Activated naive CD4-positive, alpha-beta T cell treated with anti-CD3 and anti-CD28 coated beads, Interleukin-2, amount 50 U/mL, for 24 hours (primary cell): ENCODE measurements around the gene PGK1.
"Not testable (repeated sequence)": the region's sequence is repeated elsewhere in the genome, so short reads cannot be mapped to it uniquely, and the experiment has no call there.

Source experiments
- H3K27ac Mint-ChIP-seq: one replicate; pipeline ENCODE4 v1.8.0; 2021; ENCODE audit warnings: mild to moderate bottlenecking, mixed read lengths
- H3K27me3 Mint-ChIP-seq: one replicate; pipeline ENCODE4 v1.8.0; 2021; ENCODE audit warnings: mixed read lengths
- H3K36me3 Mint-ChIP-seq: one replicate; pipeline ENCODE4 v1.8.0; 2021; ENCODE audit warnings: mixed read lengths
- H3K4me1 Mint-ChIP-seq: one replicate; pipeline ENCODE4 v1.8.0; 2021; ENCODE audit warnings: mixed read lengths
- H3K4me3 Mint-ChIP-seq: one replicate; pipeline ENCODE4 v1.8.0; 2021; ENCODE audit warnings: mild to moderate bottlenecking, mixed read lengths
- H3K9me3 Mint-ChIP-seq: one replicate; pipeline ENCODE4 v1.8.0; 2021; ENCODE audit warnings: mixed read lengths

The PGK1 gene

DNA sequence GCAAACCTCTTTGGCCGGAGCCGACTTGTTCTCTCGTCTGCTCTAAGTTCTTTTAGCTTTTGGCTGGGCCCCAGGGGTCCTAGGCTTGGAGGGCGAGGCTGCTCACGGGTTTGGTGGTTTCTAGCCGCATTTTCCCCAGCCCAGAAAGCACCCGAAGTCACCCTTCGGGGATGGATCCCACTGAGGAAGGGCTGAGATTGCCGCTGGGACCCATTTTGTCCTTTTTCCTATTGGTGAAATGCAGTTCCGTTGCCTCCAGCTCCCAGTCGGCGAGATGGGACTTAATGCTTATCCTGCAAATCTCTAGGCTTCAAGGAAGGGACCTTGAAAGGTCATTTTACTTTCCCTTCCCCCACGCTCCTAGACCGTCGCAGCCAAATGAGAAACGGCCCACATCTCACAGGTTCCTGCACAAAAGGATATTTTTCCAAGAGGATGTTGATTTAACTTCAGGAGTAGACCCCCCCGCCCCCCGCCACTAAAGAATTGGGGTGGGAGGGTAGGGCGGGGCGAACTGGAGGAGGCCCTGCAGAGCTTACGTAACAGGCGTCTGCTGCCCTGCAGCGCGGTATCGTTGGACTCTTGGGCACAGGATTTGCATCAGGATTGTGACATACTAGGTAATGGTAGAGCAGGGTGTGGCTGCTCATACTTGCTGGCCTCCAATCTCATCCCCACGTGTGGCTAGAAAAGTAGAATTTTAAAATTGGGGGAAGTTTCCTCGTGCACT is 564 bp downstream of the PGK1 start:
- peaks cover 18% of the 10 kb centered on the region for H3K36me3 Mint-ChIP-seq
- H3K4me3 Mint-ChIP-seq: peak overlapping the region; percentile 92
- peak overlapping the region; percentile 85 for H3K27ac Mint-ChIP-seq
- peaks cover 37% of the 10 kb centered on the region for H3K4me1 Mint-ChIP-seq
- no peaks in the 10 kb centered on the region for H3K27me3 Mint-ChIP-seq
- no peaks in the 10 kb centered on the region for H3K9me3 Mint-ChIP-seq

DNA sequence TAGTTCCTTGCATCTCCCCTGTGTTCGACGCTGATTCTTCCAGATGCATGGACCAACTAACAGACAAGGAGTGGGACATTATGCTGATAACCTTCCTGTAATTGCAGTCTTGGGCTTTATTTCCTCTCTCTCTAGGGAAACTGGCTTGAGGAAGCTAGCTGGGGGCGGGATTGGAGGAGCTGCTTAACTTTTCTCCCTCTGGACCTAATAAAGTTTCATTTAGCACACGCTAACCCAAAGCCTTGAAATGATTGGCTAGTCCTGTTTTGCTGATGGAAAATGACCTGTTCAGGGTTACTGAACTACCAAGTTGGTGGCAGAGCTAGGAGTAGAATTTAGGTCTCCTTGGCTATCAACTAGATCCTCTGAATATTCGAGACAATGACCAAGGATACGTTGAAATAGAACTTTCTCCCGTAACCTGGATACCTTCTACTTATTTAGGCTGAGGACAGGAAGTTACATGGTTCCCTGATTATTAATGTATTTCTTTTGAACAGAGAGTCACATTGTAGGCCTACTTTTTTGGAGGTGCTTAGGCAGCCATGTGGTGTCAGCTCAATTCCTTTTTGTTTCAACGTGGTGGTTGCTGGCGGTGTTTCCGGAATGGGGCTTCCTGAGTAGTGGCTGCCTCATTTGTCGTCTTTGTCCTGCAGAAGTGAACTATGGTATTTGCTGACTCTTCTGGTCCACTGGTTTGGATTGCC is 2.0 kb downstream of the PGK1 start:
- Mint-ChIP-seq H3K4me1 (peaks cover 40% of the 10 kb centered on the region), H3K4me3 (peak overlapping the region; percentile 92), H3K27ac (peak overlapping the region; percentile 81), H3K36me3 (peaks cover 19% of the 10 kb centered on the region), H3K9me3 (no peaks in the 10 kb centered on the region), H3K27me3 (no peaks in the 10 kb centered on the region)

DNA sequence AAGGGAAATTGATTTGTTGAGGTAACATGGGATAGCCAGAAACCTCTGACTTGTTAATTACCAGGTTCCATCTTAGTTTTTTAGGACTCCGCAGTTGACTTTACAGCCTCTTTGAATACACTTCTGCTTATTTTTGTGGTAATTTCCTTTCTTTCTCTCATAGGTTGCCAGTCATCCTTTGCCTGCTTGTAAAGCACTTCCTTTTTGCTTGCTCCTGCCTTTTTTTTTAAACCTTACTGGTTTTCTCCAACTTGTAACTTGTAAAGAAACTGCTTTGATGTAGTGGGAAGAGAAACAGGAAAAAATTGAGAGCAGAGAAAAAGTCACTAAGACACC is 2.6 kb downstream of the PGK1 start:
- Mint-ChIP-seq H3K4me3 (peak overlapping the region; percentile 92), H3K9me3 (no peaks in the 10 kb centered on the region), H3K27me3 (no peaks in the 10 kb centered on the region), H3K36me3 (peaks cover 21% of the 10 kb centered on the region), H3K27ac (peak overlapping the region; percentile 81), H3K4me1 (peaks cover 45% of the 10 kb centered on the region)

DNA sequence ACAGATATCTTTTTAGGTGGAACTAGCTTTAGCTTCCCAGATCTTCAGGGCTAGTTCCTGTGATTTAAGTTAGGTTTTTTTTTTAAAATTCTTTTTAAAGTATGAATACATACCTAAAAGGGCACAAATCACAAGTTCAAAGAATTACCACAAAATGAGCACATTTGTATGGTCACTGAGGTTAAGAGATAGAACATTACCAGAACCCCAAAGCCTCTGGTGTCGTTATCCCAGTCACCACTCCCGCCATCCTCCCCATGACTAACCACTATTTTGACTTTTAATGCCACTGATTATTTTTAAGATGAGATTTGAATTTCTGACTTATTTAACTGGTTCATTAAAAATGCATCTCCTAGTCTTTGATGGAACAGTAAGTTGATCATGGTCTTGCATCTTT is 5.4 kb downstream of the PGK1 start:
- Mint-ChIP-seq H3K9me3 (no peaks in the 10 kb centered on the region), H3K36me3 (peaks cover 23% of the 10 kb centered on the region), H3K4me3 (peak overlapping the region; percentile 92), H3K27ac (peak overlapping the region; percentile 70), H3K27me3 (no peaks in the 10 kb centered on the region), H3K4me1 (peaks cover 55% of the 10 kb centered on the region)

DNA sequence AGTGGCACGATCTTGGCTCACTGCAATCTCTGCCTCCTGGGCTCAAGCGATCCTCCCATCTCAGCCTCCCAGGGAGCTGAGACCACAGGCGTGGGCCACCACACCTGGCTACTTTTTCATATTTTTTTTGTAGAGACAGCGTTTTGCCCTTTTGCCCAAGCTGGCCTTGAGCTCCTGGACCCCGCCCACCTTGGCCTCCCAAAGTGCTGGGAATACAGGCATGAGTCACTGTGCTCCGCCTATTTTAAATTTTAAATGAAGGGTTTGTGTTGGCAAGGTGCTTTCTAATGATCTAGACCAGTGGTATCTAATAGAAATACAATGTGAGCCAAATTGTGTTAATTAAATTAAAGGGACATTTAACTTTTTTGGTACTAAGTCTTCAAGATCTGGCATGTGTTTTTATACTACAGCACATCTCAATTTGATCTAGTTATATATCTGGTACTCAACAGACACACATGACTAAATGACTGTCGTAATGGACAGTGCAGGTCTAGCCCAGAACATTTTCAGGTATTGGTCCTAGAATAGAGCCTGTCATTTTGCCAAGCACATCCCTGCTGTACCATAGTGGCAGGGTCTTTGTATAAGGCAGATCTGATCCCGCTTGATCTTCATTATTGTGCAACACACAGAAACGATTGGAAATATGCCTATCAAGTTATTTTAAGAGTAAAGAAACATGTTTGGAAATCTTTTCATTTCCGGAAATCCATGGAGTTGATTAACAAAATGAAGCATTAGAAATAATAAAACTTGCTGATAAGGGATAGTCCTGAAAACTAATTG is 7.3 kb downstream of the PGK1 start:
- H3K27ac Mint-ChIP-seq: peak overlapping the region; percentile 17
- H3K27me3 Mint-ChIP-seq: no peaks in the 10 kb centered on the region
- H3K36me3 Mint-ChIP-seq: peaks cover 15% of the 10 kb centered on the region
- H3K4me1 Mint-ChIP-seq: peaks cover 68% of the 10 kb centered on the region
- peak overlapping the region; percentile 4 for H3K4me3 Mint-ChIP-seq
- no peaks in the 10 kb centered on the region for H3K9me3 Mint-ChIP-seq

DNA sequence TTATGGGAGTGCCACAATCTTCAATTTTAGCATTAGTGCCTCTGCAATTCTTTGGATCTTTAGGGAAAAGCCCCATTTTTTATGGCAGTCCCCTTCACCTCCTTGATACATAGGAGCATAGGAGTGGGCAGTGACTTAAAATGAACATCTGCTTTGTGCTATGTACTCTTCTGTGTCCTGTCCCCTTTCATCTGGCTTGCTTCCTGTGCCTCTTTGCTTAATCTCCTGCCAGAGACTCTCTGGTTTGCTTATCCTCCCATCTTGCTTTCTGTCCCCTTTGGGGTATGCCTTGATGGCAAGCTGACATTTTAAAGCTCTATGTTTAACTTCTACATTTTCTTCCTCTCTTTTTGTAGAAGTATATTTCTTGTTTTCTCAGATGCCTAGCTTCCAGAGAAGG is 12.3 kb downstream of the PGK1 start:
- Mint-ChIP-seq H3K9me3 (no peaks in the 10 kb centered on the region), H3K4me3 (no peak overlapping the region), H3K36me3 (peaks cover 13% of the 10 kb centered on the region), H3K27me3 (no peaks in the 10 kb centered on the region), H3K27ac (peak overlapping the region; percentile 70), H3K4me1 (peaks cover 70% of the 10 kb centered on the region)

DNA sequence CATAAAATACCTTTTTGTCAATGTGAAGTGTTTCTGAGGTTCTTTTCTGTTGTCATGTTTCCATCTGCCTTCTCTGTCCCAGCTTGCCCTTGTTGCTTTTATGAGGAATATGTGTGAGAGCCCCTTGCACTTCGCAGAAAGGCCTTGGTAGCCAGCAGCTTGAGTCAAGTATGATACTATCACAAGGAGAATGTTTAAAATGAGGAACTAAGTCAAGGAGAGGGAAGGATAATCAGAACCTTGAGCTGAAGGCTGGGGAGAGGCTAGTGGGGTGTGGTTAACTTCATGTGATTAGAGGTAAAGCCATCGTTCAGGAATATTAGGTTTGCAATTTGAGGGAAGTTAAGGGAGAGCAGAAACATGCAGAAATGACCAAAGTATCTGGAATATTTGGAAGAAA is 12.7 kb downstream of the PGK1 start:
- Mint-ChIP-seq H3K27ac (peak overlapping the region; percentile 70), H3K9me3 (no peaks in the 10 kb centered on the region), H3K27me3 (no peaks in the 10 kb centered on the region), H3K4me1 (peaks cover 69% of the 10 kb centered on the region), H3K4me3 (no peak overlapping the region), H3K36me3 (peaks cover 11% of the 10 kb centered on the region)

DNA sequence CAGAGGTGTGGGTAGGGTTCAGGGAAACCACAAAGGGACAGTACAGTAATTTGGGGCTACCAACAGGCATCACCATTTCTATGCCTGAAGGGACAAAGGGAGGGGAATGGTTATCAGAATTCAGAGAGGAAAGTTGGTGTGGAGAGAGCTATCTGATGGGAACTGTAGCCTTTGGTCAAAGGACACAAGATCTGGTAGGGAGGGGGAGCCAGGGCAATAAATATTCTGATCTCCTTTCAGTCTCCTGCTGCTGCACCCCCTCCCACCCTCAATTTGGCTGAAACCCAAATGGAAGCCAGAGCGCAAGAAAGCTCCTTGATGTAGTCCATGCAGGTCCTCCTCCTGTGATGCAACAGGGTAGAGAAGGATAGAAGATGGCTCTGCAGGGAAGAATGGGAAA is 14.6 kb downstream of the PGK1 start:
- H3K36me3 Mint-ChIP-seq: peaks cover 10% of the 10 kb centered on the region
- H3K4me3 Mint-ChIP-seq: no peak overlapping the region
- H3K27me3 Mint-ChIP-seq: no peaks in the 10 kb centered on the region
- H3K27ac Mint-ChIP-seq: peak overlapping the region; percentile 59
- peaks cover 67% of the 10 kb centered on the region for H3K4me1 Mint-ChIP-seq
- H3K9me3 Mint-ChIP-seq: no peaks in the 10 kb centered on the region

DNA sequence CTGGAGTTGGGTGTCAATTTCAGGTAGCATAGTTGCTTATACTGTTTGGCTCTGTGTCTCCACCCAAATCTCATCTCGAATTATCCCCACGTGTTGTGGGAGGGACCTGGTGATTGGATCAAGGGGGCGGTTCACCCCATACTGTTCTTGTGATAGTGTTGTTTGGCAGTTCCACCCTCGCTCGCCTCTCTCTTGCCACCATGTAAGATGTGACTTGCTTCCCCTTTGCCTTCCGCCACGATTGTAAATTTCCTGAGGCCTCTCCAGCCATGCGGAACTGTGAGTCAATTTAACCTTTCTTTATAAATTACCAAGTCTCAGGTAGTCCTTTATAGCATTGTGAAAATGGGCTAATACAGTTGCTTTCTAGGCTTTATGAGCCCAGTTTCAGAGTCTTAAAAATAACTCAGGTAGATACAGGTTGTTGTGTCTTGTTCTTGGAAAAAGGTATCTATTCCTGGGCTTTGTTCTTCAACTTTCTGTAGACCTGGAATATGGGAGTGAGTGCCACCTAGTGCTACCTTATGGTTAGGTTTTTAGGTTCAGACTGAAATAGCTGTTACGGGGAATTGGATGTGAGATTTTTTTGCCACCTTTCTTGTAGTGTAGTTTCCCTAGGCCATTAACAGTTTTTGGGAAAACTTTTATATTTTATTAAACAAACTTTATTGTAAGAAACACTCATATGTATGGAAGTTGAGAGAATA is 15.6 kb downstream of the PGK1 start:
- H3K36me3 Mint-ChIP-seq: peaks cover 13% of the 10 kb centered on the region
- no peaks in the 10 kb centered on the region for H3K9me3 Mint-ChIP-seq
- peak overlapping the region; percentile 52 for H3K27ac Mint-ChIP-seq
- H3K4me1 Mint-ChIP-seq: peaks cover 74% of the 10 kb centered on the region
- no peak overlapping the region for H3K4me3 Mint-ChIP-seq
- H3K27me3 Mint-ChIP-seq: no peaks in the 10 kb centered on the region

DNA sequence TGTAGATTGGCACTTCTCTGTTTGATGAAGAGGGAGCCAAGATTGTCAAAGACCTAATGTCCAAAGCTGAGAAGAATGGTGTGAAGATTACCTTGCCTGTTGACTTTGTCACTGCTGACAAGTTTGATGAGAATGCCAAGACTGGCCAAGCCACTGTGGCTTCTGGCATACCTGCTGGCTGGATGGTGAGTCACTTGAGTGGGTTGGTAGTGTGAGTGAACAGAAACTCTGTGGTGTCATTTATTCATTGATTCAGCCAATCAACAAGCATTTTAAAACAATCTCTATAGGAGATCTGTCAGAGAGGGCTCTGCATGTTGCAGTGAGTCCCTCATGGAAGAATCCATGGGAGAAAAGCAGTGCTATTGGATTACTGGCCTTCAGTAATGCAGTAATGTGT is 19.1 kb downstream of the PGK1 start:
- H3K4me1 Mint-ChIP-seq: peaks cover 50% of the 10 kb centered on the region
- peak overlapping the region; percentile 47 for H3K27ac Mint-ChIP-seq
- H3K9me3 Mint-ChIP-seq: no peaks in the 10 kb centered on the region
- no peak overlapping the region for H3K4me3 Mint-ChIP-seq
- H3K27me3 Mint-ChIP-seq: no peaks in the 10 kb centered on the region
- peaks cover 12% of the 10 kb centered on the region for H3K36me3 Mint-ChIP-seq

DNA sequence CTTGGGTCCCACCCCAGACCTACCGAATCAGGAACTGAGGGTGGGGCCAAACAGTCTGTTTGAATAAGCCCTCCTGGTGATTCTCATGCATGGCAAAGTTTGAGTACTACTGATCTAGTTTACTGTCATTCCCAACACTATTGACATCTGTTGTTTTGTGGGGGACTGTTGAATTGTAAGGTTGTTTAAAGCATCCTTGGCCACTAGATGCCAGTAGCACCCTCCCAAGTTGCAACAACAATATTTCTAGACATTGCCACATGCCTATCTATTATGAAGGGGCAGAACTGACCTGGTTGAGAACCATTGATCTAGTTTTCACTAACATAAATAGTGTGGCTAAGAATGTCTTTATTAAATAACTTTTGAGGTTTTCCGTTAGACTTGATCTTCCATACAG is 20.3 kb downstream of the PGK1 start:
- no peaks in the 10 kb centered on the region for H3K9me3 Mint-ChIP-seq
- peaks cover 44% of the 10 kb centered on the region for H3K4me1 Mint-ChIP-seq
- no peaks in the 10 kb centered on the region for H3K27me3 Mint-ChIP-seq
- H3K36me3 Mint-ChIP-seq: peaks cover 10% of the 10 kb centered on the region
- H3K27ac Mint-ChIP-seq: peak overlapping the region; percentile 80
- H3K4me3 Mint-ChIP-seq: no peak overlapping the region

DNA sequence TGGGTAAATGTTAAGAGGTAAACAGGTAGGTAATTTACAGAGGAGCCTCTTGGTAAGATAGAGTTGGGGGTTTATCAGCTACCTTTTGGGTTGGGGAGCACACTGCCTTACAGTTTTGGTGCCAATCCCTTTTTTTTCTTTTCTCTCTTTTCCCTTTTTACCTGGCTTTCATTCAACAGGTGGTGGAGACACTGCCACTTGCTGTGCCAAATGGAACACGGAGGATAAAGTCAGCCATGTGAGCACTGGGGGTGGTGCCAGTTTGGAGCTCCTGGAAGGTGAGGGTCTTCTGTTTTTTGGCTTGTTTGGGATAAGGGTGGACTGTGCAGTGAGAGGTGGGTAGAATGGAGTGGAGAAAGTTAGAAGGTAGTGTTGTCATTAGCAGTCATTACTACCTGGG is 21.1 kb downstream of the PGK1 start:
- Mint-ChIP-seq H3K4me3 (no peak overlapping the region), H3K36me3 (peaks cover 10% of the 10 kb centered on the region), H3K27ac (peak overlapping the region; percentile 35), H3K4me1 (peaks cover 42% of the 10 kb centered on the region), H3K9me3 (no peaks in the 10 kb centered on the region), H3K27me3 (no peaks in the 10 kb centered on the region)

DNA sequence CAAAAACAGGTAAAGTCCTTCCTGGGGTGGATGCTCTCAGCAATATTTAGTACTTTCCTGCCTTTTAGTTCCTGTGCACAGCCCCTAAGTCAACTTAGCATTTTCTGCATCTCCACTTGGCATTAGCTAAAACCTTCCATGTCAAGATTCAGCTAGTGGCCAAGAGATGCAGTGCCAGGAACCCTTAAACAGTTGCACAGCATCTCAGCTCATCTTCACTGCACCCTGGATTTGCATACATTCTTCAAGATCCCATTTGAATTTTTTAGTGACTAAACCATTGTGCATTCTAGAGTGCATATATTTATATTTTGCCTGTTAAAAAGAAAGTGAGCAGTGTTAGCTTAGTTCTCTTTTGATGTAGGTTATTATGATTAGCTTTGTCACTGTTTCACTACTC is 21.7 kb downstream of the PGK1 start:
- peaks cover 48% of the 10 kb centered on the region for H3K4me1 Mint-ChIP-seq
- peaks cover 10% of the 10 kb centered on the region for H3K36me3 Mint-ChIP-seq
- not testable (repeated sequence) for H3K4me3 Mint-ChIP-seq, H3K9me3 Mint-ChIP-seq, H3K27me3 Mint-ChIP-seq
- peak overlapping the region; percentile 86 for H3K27ac Mint-ChIP-seq

DNA sequence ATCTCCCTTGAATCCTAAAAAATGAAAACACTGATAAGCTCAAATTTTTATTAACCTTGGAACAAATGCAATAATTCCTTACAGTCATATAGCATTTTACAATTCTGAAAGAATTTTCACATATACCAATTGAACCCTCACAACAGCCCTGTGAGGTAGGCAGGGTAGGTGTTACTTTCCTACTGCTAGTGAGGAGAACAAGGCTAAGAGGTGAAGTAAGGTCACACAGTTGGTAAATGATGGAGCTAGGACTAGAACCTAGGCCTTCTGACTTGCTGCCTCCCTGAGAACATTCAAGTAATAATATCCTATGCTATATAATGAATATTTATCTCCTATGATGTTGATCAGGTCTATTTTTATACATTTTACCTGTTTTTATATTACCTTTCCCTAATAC is 25.7 kb downstream of the PGK1 start:
- Mint-ChIP-seq H3K27me3 (no peaks in the 10 kb centered on the region), H3K27ac (peak overlapping the region; percentile 41), H3K9me3 (no peaks in the 10 kb centered on the region), H3K4me3 (no peak overlapping the region), H3K4me1 (peaks cover 20% of the 10 kb centered on the region), H3K36me3 (peaks cover 4% of the 10 kb centered on the region)

DNA sequence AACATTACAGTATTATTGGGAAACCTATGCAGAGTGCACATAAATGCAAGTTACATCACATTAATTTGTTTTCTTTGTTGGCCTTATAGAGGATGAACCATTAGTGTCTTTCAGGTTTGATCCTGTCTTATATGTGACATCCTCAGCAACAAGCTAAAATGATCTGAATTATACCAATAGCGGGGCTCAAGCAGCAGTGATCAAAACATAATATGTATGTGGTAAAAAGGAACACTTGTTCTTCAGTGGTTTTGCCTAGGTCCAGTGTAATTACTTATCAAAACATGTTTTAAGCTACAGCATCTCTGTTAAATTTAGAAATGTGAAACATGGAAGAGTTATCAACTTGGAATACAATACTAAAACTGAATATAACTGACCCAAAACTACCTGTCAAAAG is 26.3 kb downstream of the PGK1 start:
- peak overlapping the region; percentile 51 for H3K27ac Mint-ChIP-seq

More for the DNA sequence above, 26.3 kb downstream of the PGK1 start:
- no peaks in the 10 kb centered on the region for H3K27me3 Mint-ChIP-seq
- peaks cover 4% of the 10 kb centered on the region for H3K36me3 Mint-ChIP-seq
- no peak overlapping the region for H3K4me3 Mint-ChIP-seq
- H3K9me3 Mint-ChIP-seq: no peaks in the 10 kb centered on the region
- peaks cover 18% of the 10 kb centered on the region for H3K4me1 Mint-ChIP-seq
